SK-N-SH treated with all-trans-retinoic acid at 6 μM for 48 hours (cell line): ENCODE data around the gene LRCOL1.

Experiments used
- GLIS3 ChIP-seq: fragments of 250-450 bp; sonication (Bioruptor Pico); IDR thresholded peaks from 2 replicates; pipeline ENCODE4 v1.5.0; 2020; ENCODE audit warnings: mild to moderate bottlenecking, moderate library complexity
- TF ChIP-seq, protein P1 (sequence below): fragments of 250-450 bp; sonication (Bioruptor Pico); IDR thresholded peaks from 2 replicates; pipeline ENCODE4 v1.5.1; 2020; ENCODE audit warnings: low read depth, mild to moderate bottlenecking, moderate library complexity

GRCh38 chr12:132629330-132629729 is 18.9 kb upstream of the LRCOL1 start:
- TF ChIP-seq GLIS3, result no peak
- TF ChIP-seq, protein P1, sequence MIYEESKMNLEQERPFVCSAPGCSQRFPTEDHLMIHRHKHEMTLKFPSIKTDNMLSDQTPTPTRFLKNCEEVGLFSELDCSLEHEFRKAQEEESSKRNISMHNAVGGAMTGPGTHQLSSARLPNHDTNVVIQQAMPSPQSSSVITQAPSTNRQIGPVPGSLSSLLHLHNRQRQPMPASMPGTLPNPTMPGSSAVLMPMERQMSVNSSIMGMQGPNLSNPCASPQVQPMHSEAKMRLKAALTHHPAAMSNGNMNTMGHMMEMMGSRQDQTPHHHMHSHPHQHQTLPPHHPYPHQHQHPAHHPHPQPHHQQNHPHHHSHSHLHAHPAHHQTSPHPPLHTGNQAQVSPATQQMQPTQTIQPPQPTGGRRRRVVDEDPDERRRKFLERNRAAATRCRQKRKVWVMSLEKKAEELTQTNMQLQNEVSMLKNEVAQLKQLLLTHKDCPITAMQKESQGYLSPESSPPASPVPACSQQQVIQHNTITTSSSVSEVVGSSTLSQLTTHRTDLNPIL, result no peak
